CD4-positive, alpha-beta T cell (primary cell): Measurements from ENCODE around the gene ZIC2. TPM values are rescaled to one million over a fixed set of nuclear protein-coding genes. Genes with fewer than 3 reads are reported as not detected.

Source experiments
- ATAC-seq: fragments of 200-7000 bp; cut with Tn5 transposase; one replicate; pipeline ENCODE4 v1.10.0; 2022; ENCODE audit warnings: mild to moderate bottlenecking; ENCODE audit not compliant: poor library complexity
- CTCF ChIA-PET: fragments of 350-600 bp; sonication (Branson Sonifier 250); formaldehyde crosslinking; loops from one replicate; lab custom pipeline; 2021; ENCODE audit warnings: antibody characterized with exemption, inconsistent platforms; lab: Charles Lee
- POLR2A ChIA-PET: fragments of 350-600 bp; sonication (Branson Sonifier 250); formaldehyde crosslinking; loops from one replicate; lab custom pipeline; 2021; ENCODE audit warnings: antibody characterized with exemption, inconsistent platforms; lab: Charles Lee
- DNase-seq, 14 experiments: peaks; one replicate each; pipeline ENCODE4 v3.0.0-alpha.2; 2013 to 2020; ENCODE audit warnings: mixed read lengths in 2 of 14
- H3K27ac ChIP-seq, 2 donors: one replicate each; pipeline versions ENCODE4 v1.5.1 to v1.7.0; 2013; ENCODE audit warnings: low read length in 2 of 2, low read depth in 1 of 2, mild to moderate bottlenecking in 1 of 2
- H3K27me3 ChIP-seq, 2 experiments: 1 replicate in 1 of 2; 2 replicates in 1 of 2; pipeline versions ENCODE4 v1.6.1 to v1.7.0; 2013; ENCODE audit warnings: low read length in 2 of 2, control low read depth in 1 of 2, mild to moderate bottlenecking in 1 of 2, moderate library complexity in 1 of 2; ENCODE audit not compliant: insufficient read depth in 2 of 2, control insufficient read depth in 1 of 2
- H3K36me3 ChIP-seq: one replicate; pipeline ENCODE4 v1.6.1; 2013; ENCODE audit warnings: low read length, control low read depth; ENCODE audit not compliant: insufficient read depth
- H3K4me1 ChIP-seq: one replicate; pipeline ENCODE4 v1.6.1; 2013; ENCODE audit warnings: low read length, control low read depth; ENCODE audit not compliant: insufficient read depth
- H3K4me3 ChIP-seq: one replicate; pipeline ENCODE4 v1.5.1; 2013; ENCODE audit warnings: mild to moderate bottlenecking, low read length, moderate library complexity
- H3K9me3 ChIP-seq, 2 experiments: 1 replicate in 1 of 2; 2 replicates in 1 of 2; pipeline versions ENCODE4 v1.6.1 to v1.7.0; 2013; ENCODE audit warnings: low read length in 2 of 2, mild to moderate bottlenecking in 2 of 2, control low read depth in 1 of 2, moderate library complexity in 1 of 2; ENCODE audit not compliant: control insufficient read depth in 1 of 2, insufficient read depth in 1 of 2
- H3K27ac Mint-ChIP-seq: one replicate; pipeline ENCODE4 v1.8.0; 2020; ENCODE audit warnings: mixed read lengths
- H3K27me3 Mint-ChIP-seq: one replicate; pipeline ENCODE4 v1.8.0; 2021; ENCODE audit warnings: mixed read lengths
- H3K36me3 Mint-ChIP-seq: one replicate; pipeline ENCODE4 v1.8.0; 2021; ENCODE audit warnings: low read depth, mixed read lengths
- H3K4me1 Mint-ChIP-seq: one replicate; pipeline ENCODE4 v1.8.0; 2021; ENCODE audit warnings: low read depth, mixed read lengths
- H3K4me3 Mint-ChIP-seq: one replicate; pipeline ENCODE4 v1.8.0; 2020; ENCODE audit warnings: mild to moderate bottlenecking, mixed read lengths
- H3K9me3 Mint-ChIP-seq: one replicate; pipeline ENCODE4 v1.8.0; 2020; ENCODE audit warnings: mixed read lengths
- CTCF ChIP-seq: fragments of 200-600 bp; IDR thresholded peaks from one replicate; pipeline ENCODE4 v1.8.0; 2022; ENCODE audit warnings: antibody characterized with exemption, mild to moderate bottlenecking
- intact Hi-C, 2 experiments: fragments of 100-400 bp; cut with DNase I in 1 of 2; cut with micrococcal nuclease in 1 of 2; formaldehyde crosslinking; loops; one replicate each; pipeline versions ENCODE4 v1.15.1 to v1.9.0; 2023 to 2025; cut with DNase I, micrococcal nuclease
- total RNA-seq, 174 experiments: library from RNA in 2 of 174; stranded (reverse) in 2 of 174; gene quantifications; one replicate each; pipeline ENCODE4 v1.2.3 and lab custom pipeline; 2021 to 2026

The ZIC2 gene
- total RNA-seq, 2 experiments from 2014 or later, result not detected

GRCh38 chr13:99953138-99953755, 28.3 kb upstream of the ZIC2 start:
- Mint-ChIP-seq H3K4me3 (no peak overlapping the region), H3K4me1 (peaks cover 20% of the 10 kb centered on the region), H3K9me3 (peaks cover under 1% of the 10 kb centered on the region), H3K27ac (no peak overlapping the region), H3K36me3 (no peaks in the 10 kb centered on the region), H3K27me3 (peaks cover 90% of the 10 kb centered on the region)
- Histone ChIP-seq H3K4me1 (peaks cover 27% of the 10 kb centered on the region), H3K27ac (no peak overlapping the region), H3K4me3 (no peak overlapping the region), H3K9me3 (peaks cover 0 to 32% of the 10 kb centered on the region in 2 experiments), H3K36me3 (no peaks in the 10 kb centered on the region), H3K27me3 (peaks cover 61 to 63% of the 10 kb centered on the region in 2 experiments)
- CTCF ChIA-PET, result no interaction called here
- intact Hi-C loops, result no loop called here
- ATAC-seq, result no peak
- DNase-seq, result no peak
- POLR2A ChIA-PET, result no interaction called here
- no peak for TF ChIP-seq CTCF

GRCh38 chr13:99955107-99955746, 26.4 kb upstream of the ZIC2 start:
- H3K4me1 ChIP-seq, result peaks cover 45% of the 10 kb centered on the region
- Mint-ChIP-seq H3K27me3 (peaks cover 95% of the 10 kb centered on the region), H3K4me1 (peaks cover 36% of the 10 kb centered on the region), H3K27ac (no peak overlapping the region), H3K9me3 (peaks cover 2% of the 10 kb centered on the region), H3K36me3 (no peaks in the 10 kb centered on the region), H3K4me3 (no peak overlapping the region)
- POLR2A ChIA-PET, result interaction anchor here (0.6 to 0.9 kb wide), 2 partner anchors 35 to 868 kb away, joined by 3 read pairs; no protein-coding TSS in a partner anchor
- no peak for TF ChIP-seq CTCF
- no peak for DNase-seq
- intact Hi-C loops, result loop anchor here in 1 of 2 experiments (5.0 kb wide), 2 partner anchors 42 to 298 kb away; no protein-coding TSS in a partner anchor
- H3K36me3 ChIP-seq, result no peaks in the 10 kb centered on the region
- ATAC-seq, result no peak
- no peak overlapping the region for H3K27ac ChIP-seq
- H3K9me3 ChIP-seq, result peaks cover 0 to 45% of the 10 kb centered on the region in 2 experiments
- CTCF ChIA-PET, result no interaction called here
- peaks cover 68 to 73% of the 10 kb centered on the region in 2 experiments for H3K27me3 ChIP-seq
- no peak overlapping the region for H3K4me3 ChIP-seq

- peaks cover 37% of the 10 kb centered on the region for H3K4me1 Mint-ChIP-seq
- ChIA-PET CTCF (no interaction called here), POLR2A (interaction anchor here (0.9 kb wide), 1 partner anchor 34 kb away, joined by 3 read pairs; no protein-coding TSS in a partner anchor)
- intact Hi-C loops, result loop anchor here in 1 of 2 experiments (5.0 kb wide), 2 partner anchors 41 to 299 kb away; no protein-coding TSS in a partner anchor
- peak in 2 of 14 experiments; percentile 25 for DNase-seq
- Histone ChIP-seq H3K4me3 (peak overlapping the region; percentile 22), H3K27ac (no peak overlapping the region), H3K4me1 (peaks cover 46% of the 10 kb centered on the region), H3K36me3 (no peaks in the 10 kb centered on the region), H3K27me3 (peaks cover 74 to 78% of the 10 kb centered on the region in 2 experiments), H3K9me3 (peaks cover 0 to 49% of the 10 kb centered on the region in 2 experiments)
- H3K27ac Mint-ChIP-seq, result no peak overlapping the region
- H3K27me3 Mint-ChIP-seq, result peaks cover 96% of the 10 kb centered on the region
- no peaks in the 10 kb centered on the region for H3K36me3 Mint-ChIP-seq
- H3K9me3 Mint-ChIP-seq, result peaks cover 2% of the 10 kb centered on the region
- H3K4me3 Mint-ChIP-seq, result peak overlapping the region; percentile 67
- TF ChIP-seq CTCF, result no peak
- ATAC-seq, result no peak
Observed at GRCh38 chr13:99955747-99956472, 25.7 kb upstream of the ZIC2 start.
